Measurements from ENCODE around the gene NFXL1.
"Not testable (repeated sequence)": the region's sequence is repeated elsewhere in the genome, so short reads cannot be mapped to it uniquely, and the experiment has no call there.

Gene NFXL1

GRCh38 chr4:47926667-47927258, 12.4 kb upstream of the NFXL1 start:
- H3K4me3 ChIP-seq (ENCODE audit: low read length) = peak overlapping the region; percentile 30
- H3K4me1 ChIP-seq (ENCODE audit: control insufficient read depth, insufficient read depth, low read length) = peaks cover 12% of the 10 kb centered on the region
- no peaks in the 10 kb centered on the region for H3K36me3 ChIP-seq (ENCODE audit: control insufficient read depth, insufficient read depth, low read length, severe bottlenecking)
- H3K9me3 ChIP-seq (ENCODE audit: control insufficient read depth, low read length) = no peaks in the 10 kb centered on the region
- no peak overlapping the region for H3K9ac ChIP-seq (ENCODE audit: low read length)
- peaks cover 42% of the 10 kb centered on the region for H3K27me3 ChIP-seq (replicated peaks; ENCODE audit: control insufficient read depth, insufficient read depth, low read length)
- DNase-seq (ENCODE audit: low read depth) = peak; percentile 86

DNA sequence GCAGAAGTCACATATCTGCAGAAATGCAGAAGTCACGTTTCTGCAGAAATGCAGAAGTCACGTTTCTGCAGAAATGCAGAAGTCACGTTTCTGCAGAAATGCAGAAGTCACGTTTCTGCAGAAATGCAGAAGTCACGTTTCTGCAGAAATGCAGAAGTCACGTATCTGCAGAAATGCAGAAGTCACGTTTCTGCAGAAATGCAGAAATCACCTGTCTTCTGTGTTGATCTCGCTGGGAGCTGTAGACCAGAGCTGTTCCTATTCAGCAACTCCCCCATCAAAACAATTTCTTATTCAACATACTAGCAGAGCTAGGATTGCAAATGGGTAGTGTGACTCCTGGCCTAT, 8.9 kb upstream of the NFXL1 start:
- peaks cover 30% of the 10 kb centered on the region for H3K27me3 ChIP-seq (replicated peaks; ENCODE audit: control insufficient read depth, insufficient read depth, low read length)
- H3K36me3 ChIP-seq (ENCODE audit: control insufficient read depth, insufficient read depth, low read length, severe bottlenecking); H3K9me3 ChIP-seq (ENCODE audit: control insufficient read depth, low read length); H3K4me1 ChIP-seq (ENCODE audit: control insufficient read depth, insufficient read depth, low read length); H3K9ac ChIP-seq (ENCODE audit: low read length); H3K4me3 ChIP-seq (ENCODE audit: low read length); DNase-seq (ENCODE audit: low read depth): not testable (repeated sequence)

DNA sequence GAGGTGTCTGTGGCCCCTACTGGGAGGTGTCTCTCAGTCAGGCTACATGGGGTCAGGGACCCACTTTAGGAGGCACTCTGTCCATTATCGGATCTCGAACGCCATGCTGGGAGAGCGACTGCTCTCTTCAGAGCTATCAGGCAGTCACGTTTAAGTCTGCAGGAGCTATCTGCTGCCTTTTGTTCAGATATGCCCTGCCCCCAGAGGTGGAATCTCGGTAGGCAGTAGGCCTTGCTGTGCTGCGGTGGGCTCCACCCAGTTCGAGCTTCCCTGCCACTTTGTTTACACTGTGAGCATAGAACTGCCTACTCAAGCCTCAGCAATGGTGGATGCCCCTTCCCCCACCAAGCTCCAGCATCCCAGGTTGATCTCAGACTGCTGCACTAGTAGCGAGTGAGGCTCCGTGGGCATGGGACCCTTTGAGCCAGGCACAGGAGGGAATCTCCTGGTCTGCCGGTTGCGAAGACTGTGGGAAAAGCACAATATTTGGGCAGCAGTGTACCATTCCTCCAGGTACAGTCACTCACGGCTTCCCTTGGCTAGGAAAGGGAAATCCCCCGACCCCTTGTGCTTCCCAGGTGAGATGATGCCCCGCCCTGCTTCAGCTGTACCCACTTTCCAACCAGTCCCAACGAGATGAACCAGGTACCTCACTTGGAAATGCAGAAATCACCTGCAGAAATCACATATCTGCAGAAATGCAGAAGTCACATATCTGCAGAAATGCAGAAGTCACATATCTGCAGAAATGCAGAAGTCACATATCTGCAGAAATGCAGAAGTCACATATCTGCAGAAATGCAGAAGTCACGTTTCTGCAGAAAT, 8.3 kb upstream of the NFXL1 start:
- not testable (repeated sequence) for H3K36me3 ChIP-seq (ENCODE audit: control insufficient read depth, insufficient read depth, low read length, severe bottlenecking); DNase-seq (ENCODE audit: low read depth); H3K9me3 ChIP-seq (ENCODE audit: control insufficient read depth, low read length); H3K4me3 ChIP-seq (ENCODE audit: low read length); H3K9ac ChIP-seq (ENCODE audit: low read length); H3K4me1 ChIP-seq (ENCODE audit: control insufficient read depth, insufficient read depth, low read length)
- H3K27me3 ChIP-seq (replicated peaks; ENCODE audit: control insufficient read depth, insufficient read depth, low read length) = peaks cover 26% of the 10 kb centered on the region

GRCh38 chr4:47917163-47917562, 2.8 kb upstream of the NFXL1 start:
- H3K36me3 ChIP-seq (ENCODE audit: control insufficient read depth, insufficient read depth, low read length, severe bottlenecking); H3K4me3 ChIP-seq (ENCODE audit: low read length); DNase-seq (ENCODE audit: low read depth); H3K4me1 ChIP-seq (ENCODE audit: control insufficient read depth, insufficient read depth, low read length); H3K9me3 ChIP-seq (ENCODE audit: control insufficient read depth, low read length); H3K27me3 ChIP-seq (replicated peaks; ENCODE audit: control insufficient read depth, insufficient read depth, low read length); H3K9ac ChIP-seq (ENCODE audit: low read length): not testable (repeated sequence)

DNA sequence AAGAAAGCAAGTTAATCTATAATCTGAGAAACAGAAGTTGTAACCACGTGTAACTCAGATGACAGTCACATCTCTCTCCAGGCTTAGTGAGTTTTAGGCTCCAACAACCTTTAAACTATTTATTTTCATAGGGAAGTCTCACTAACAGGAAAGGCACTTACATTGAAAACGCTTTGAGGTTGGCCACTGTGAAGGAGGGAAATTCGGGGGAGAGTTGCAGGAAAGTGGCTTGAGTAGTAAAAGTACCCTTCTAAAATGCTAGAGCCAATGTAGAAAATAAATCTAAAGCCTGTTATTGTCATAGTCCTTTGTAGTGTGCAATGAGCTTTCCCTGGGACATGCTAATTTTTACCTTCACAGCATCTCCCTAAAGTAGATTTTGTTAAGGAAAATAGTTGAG, 995 bp upstream of the NFXL1 start:
- no peaks in the 10 kb centered on the region for H3K27me3 ChIP-seq (replicated peaks; ENCODE audit: control insufficient read depth, insufficient read depth, low read length)
- no peak overlapping the region for H3K4me3 ChIP-seq (ENCODE audit: low read length)
- H3K36me3 ChIP-seq (ENCODE audit: control insufficient read depth, insufficient read depth, low read length, severe bottlenecking) = peaks cover 4% of the 10 kb centered on the region
- no peak overlapping the region for H3K9ac ChIP-seq (ENCODE audit: low read length)
- DNase-seq (ENCODE audit: low read depth) = no peak
- peaks cover 6% of the 10 kb centered on the region for H3K9me3 ChIP-seq (ENCODE audit: control insufficient read depth, low read length)
- H3K4me1 ChIP-seq (ENCODE audit: control insufficient read depth, insufficient read depth, low read length) = peaks cover 4% of the 10 kb centered on the region

- peaks cover 5% of the 10 kb centered on the region for H3K36me3 ChIP-seq (ENCODE audit: control insufficient read depth, insufficient read depth, low read length, severe bottlenecking)
- H3K9me3 ChIP-seq (ENCODE audit: control insufficient read depth, low read length) = peaks cover 6% of the 10 kb centered on the region
- peak overlapping the region; percentile 76 for H3K9ac ChIP-seq (ENCODE audit: low read length)
- H3K27me3 ChIP-seq (replicated peaks; ENCODE audit: control insufficient read depth, insufficient read depth, low read length) = no peaks in the 10 kb centered on the region
- peak overlapping the region; percentile 96 for H3K4me3 ChIP-seq (ENCODE audit: low read length)
- peaks cover 4% of the 10 kb centered on the region for H3K4me1 ChIP-seq (ENCODE audit: control insufficient read depth, insufficient read depth, low read length)
- no peak for DNase-seq (ENCODE audit: low read depth)
Observed at GRCh38 chr4:47914926-47915237, 499 bp upstream of the NFXL1 start.

DNA sequence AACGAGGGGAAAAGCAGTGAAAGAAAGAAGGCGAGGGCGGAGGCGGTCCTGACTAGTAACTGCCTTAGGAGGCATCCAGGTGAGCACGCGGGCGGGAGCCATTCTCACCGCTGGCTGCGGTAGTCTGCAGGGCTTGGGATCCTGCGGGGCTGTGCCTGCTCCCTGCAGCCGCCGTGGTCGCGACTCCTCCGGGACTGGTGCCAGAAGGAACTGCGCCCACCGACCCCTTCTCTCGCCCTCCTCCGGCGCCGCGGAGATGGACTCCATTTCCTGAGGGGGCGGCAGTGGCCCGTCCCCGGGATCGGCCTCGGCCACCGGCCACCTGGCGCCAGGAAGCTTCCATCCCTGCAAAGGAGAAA, 543 bp downstream of the NFXL1 start:
- H3K27me3 ChIP-seq (replicated peaks; ENCODE audit: control insufficient read depth, insufficient read depth, low read length) = no peaks in the 10 kb centered on the region
- peaks cover 6% of the 10 kb centered on the region for H3K9me3 ChIP-seq (ENCODE audit: control insufficient read depth, low read length)
- H3K9ac ChIP-seq (ENCODE audit: low read length) = peak overlapping the region; percentile 94
- peaks cover 4% of the 10 kb centered on the region for H3K4me1 ChIP-seq (ENCODE audit: control insufficient read depth, insufficient read depth, low read length)
- peaks cover 9% of the 10 kb centered on the region for H3K36me3 ChIP-seq (ENCODE audit: control insufficient read depth, insufficient read depth, low read length, severe bottlenecking)
- no peak for DNase-seq (ENCODE audit: low read depth)
- peak overlapping the region; percentile 96 for H3K4me3 ChIP-seq (ENCODE audit: low read length)

DNA sequence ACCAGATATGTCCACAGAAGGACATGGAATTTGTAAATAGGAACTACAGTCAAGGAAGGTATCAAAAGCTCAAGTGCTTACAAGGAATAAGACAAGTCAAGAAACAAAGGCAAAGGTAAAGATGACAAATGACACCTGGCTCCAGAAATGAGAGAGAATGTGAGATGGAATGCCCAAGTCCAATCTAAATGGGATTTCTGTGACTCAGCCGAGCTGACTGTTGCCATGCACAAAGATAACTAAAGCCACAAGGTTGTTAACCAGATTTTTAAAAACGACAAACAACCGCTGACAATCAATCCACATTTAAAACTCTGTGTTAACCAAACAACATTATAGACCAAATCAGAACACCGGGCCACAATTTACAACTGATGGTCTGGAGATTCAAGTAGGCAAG, 1.1 kb downstream of the NFXL1 start:
- DNase-seq (ENCODE audit: low read depth) = peak; percentile 32

DNA sequence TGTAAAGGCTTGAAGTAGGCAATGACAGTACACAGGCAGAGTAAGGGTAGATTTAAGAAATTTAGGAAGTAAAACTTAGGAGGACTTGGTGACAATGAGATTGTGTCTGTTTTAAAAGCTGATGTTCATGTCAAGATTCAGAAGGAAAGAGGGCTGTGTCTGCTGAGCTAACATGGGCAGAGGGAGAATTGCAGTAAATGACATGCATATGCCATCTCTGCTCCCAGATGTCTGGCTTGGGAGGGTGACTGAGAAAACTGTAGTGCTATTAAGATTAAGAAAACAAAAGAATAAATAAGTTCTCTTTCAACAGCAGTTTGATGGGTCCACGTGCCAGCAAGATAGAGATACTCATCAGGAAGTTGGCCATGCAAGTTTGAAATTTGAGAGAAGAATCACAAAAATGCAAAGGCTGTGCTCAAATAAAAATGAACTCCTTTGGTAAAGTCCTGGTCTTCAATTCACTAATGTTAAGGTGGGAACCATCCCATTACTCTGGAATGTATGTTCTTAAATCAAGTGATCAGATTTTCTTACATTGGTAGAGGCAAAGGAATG, 7.2 kb downstream of the NFXL1 start:
- H3K9me3 ChIP-seq (ENCODE audit: control insufficient read depth, low read length) = no peaks in the 10 kb centered on the region
- DNase-seq (ENCODE audit: low read depth) = peak; percentile 53
- H3K9ac ChIP-seq (ENCODE audit: low read length) = no peak overlapping the region
- H3K4me3 ChIP-seq (ENCODE audit: low read length) = no peak overlapping the region
- H3K4me1 ChIP-seq (ENCODE audit: control insufficient read depth, insufficient read depth, low read length) = peaks cover 6% of the 10 kb centered on the region
- H3K36me3 ChIP-seq (ENCODE audit: control insufficient read depth, insufficient read depth, low read length, severe bottlenecking) = peaks cover 51% of the 10 kb centered on the region
- no peaks in the 10 kb centered on the region for H3K27me3 ChIP-seq (replicated peaks; ENCODE audit: control insufficient read depth, insufficient read depth, low read length)

More for the DNA sequence above, 1.1 kb downstream of the NFXL1 start:
- peak overlapping the region; percentile 96 for H3K4me3 ChIP-seq (ENCODE audit: low read length)
- peaks cover 11% of the 10 kb centered on the region for H3K36me3 ChIP-seq (ENCODE audit: control insufficient read depth, insufficient read depth, low read length, severe bottlenecking)
- no peaks in the 10 kb centered on the region for H3K27me3 ChIP-seq (replicated peaks; ENCODE audit: control insufficient read depth, insufficient read depth, low read length)
- H3K9me3 ChIP-seq (ENCODE audit: control insufficient read depth, low read length) = peaks cover 2% of the 10 kb centered on the region
- H3K9ac ChIP-seq (ENCODE audit: low read length) = peak overlapping the region; percentile 94
- peaks cover 4% of the 10 kb centered on the region for H3K4me1 ChIP-seq (ENCODE audit: control insufficient read depth, insufficient read depth, low read length)

DNA sequence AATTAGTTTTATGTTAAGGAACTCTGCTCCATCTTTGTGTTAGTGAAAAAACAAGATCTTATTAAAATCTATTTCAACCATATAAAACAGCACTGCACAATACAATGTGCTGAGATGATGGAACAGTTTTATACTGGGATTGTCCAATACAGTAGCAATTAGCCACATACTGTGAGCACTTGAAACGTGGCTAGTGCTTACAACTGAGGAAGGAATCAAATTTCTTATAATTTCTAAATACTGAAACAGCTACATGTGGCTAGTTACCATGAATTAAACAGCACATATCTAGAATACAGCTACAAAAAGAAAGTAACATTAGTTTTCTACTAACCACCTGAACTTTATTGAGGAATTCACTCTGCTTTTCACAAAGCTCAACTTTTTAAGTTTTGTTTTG, 14.7 kb downstream of the NFXL1 start:
- H3K36me3 ChIP-seq (ENCODE audit: control insufficient read depth, insufficient read depth, low read length, severe bottlenecking) = peaks cover 70% of the 10 kb centered on the region
- H3K9ac ChIP-seq (ENCODE audit: low read length) = no peak overlapping the region
- DNase-seq (ENCODE audit: low read depth) = no peak
- no peaks in the 10 kb centered on the region for H3K9me3 ChIP-seq (ENCODE audit: control insufficient read depth, low read length)
- no peaks in the 10 kb centered on the region for H3K27me3 ChIP-seq (replicated peaks; ENCODE audit: control insufficient read depth, insufficient read depth, low read length)
- H3K4me3 ChIP-seq (ENCODE audit: low read length) = no peak overlapping the region
- H3K4me1 ChIP-seq (ENCODE audit: control insufficient read depth, insufficient read depth, low read length) = no peaks in the 10 kb centered on the region

GRCh38 chr4:47891928-47892327, 22.5 kb downstream of the NFXL1 start:
- Histone ChIP-seq H3K9me3 (ENCODE audit: control insufficient read depth, low read length) (no peaks in the 10 kb centered on the region), H3K4me3 (ENCODE audit: low read length) (no peak overlapping the region), H3K27me3 (replicated peaks; ENCODE audit: control insufficient read depth, insufficient read depth, low read length) (no peaks in the 10 kb centered on the region), H3K4me1 (ENCODE audit: control insufficient read depth, insufficient read depth, low read length) (no peaks in the 10 kb centered on the region), H3K9ac (ENCODE audit: low read length) (no peak overlapping the region), H3K36me3 (ENCODE audit: control insufficient read depth, insufficient read depth, low read length, severe bottlenecking) (peaks cover 93% of the 10 kb centered on the region)
- no peak for DNase-seq (ENCODE audit: low read depth)

Data from adipocyte (in vitro differentiated cells).